Esophagus mucosa (tissue), 1 donor: Measurements from ENCODE around the gene IQCK. TPM values are rescaled to one million over a fixed set of nuclear protein-coding genes. Genes with fewer than 3 reads are reported as not detected.
"Not testable (repeated sequence)": the region's sequence is repeated elsewhere in the genome, so short reads cannot be mapped to it uniquely, and the experiment has no call there.

ENCODE experiments used
- ATAC-seq: fragments of 200-7000 bp; cut with Tn5 transposase; one replicate; pipeline ENCODE4 v1.9.1; 2020
- total RNA-seq: library from RNA; stranded (reverse); gene quantifications from one replicate; pipeline ENCODE4 v1.2.4, GENCODE V29; 2023
- donor health status: DM: yes; HTN: yes; CAD: no.

IQCK gene
- total RNA-seq, 1 donor from 2014 or later, result 4.7 TPM

- no peak for ATAC-seq
Measured at GRCh38 chr16:19760356-19761060, 42.4 kb downstream of the IQCK start.

- ATAC-seq, result no peak
Measured at GRCh38 chr16:19765860-19766553, 47.9 kb downstream of the IQCK start.

- ATAC-seq, result no peak
Measured at GRCh38 chr16:19766554-19766884, 48.4 kb downstream of the IQCK start.

- ATAC-seq, result no peak
Measured at GRCh38 chr16:19766988-19767387, 48.9 kb downstream of the IQCK start.

- no peak for ATAC-seq
Measured at GRCh38 chr16:19767497-19767896, 49.4 kb downstream of the IQCK start.

- ATAC-seq, result no peak
Measured at GRCh38 chr16:19769239-19769638, 51.2 kb downstream of the IQCK start.

GRCh38 chr16:19771040-19771439 lies 53.0 kb downstream of the IQCK start:
- no peak for ATAC-seq

GRCh38 chr16:19771796-19772195 lies 53.7 kb downstream of the IQCK start:
- ATAC-seq, result no peak

- no peak for ATAC-seq
Measured at GRCh38 chr16:19774024-19774423, 56.0 kb downstream of the IQCK start.

- no peak for ATAC-seq
Measured at GRCh38 chr16:19776147-19776546, 58.1 kb downstream of the IQCK start.

- ATAC-seq, result no peak
Measured at GRCh38 chr16:19776565-19776964, 58.5 kb downstream of the IQCK start.

GRCh38 chr16:19780321-19780720 lies 62.2 kb downstream of the IQCK start:
- no peak for ATAC-seq

GRCh38 chr16:19781226-19781625 lies 63.2 kb downstream of the IQCK start:
- no peak for ATAC-seq

- no peak for ATAC-seq
Measured at GRCh38 chr16:19783363-19784182, 65.5 kb downstream of the IQCK start.

- no peak for ATAC-seq
Measured at GRCh38 chr16:19784183-19784736, 66.2 kb downstream of the IQCK start.

- ATAC-seq, result no peak
Measured at GRCh38 chr16:19785081-19785480, 67.0 kb downstream of the IQCK start.

GRCh38 chr16:19785512-19786130 lies 67.5 kb downstream of the IQCK start:
- no peak for ATAC-seq

GRCh38 chr16:19801369-19801768 lies 83.3 kb downstream of the IQCK start:
- ATAC-seq, result not testable (repeated sequence)

GRCh38 chr16:19801824-19802223 lies 83.8 kb downstream of the IQCK start:
- not testable (repeated sequence) for ATAC-seq

- ATAC-seq, result no peak
Measured at GRCh38 chr16:19802612-19803011, 84.5 kb downstream of the IQCK start.

GRCh38 chr16:19804538-19805323 lies 86.7 kb downstream of the IQCK start:
- ATAC-seq, result peak; percentile 73
